ENCODE measurements around the gene DERL3.

The DERL3 gene

GRCh38 chr22:23837911-23838680, 710 bp downstream of the DERL3 start:
- no peak for DNase-seq (ENCODE audit: low read depth)
- H3K4me3 ChIP-seq (ENCODE audit: low read length): no peak overlapping the region

DNA sequence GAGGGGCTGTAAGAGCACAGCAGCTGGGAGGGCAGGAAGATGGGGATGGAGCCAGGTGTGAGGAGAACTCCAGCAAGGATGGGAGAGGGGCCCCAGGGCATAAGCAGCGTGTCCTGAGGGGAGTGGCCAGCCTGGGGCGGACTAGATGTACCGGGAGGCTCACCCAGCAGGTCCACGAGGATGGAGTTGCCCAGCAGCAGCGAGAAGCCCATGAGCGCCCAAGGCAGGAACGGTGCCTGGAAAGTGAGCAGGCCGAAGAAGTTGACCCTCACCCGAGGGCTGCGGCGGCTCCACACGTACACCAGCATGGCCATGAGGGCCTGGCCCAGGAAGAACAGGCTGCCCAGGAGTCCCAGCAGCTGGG, 1.3 kb downstream of the DERL3 start:
- no peak for TF ChIP-seq CTCF (conservative IDR thresholded peaks at IDR 0.05; ENCODE audit: low read length)
- DNase-seq (ENCODE audit: low read depth): no peak
- H3K4me3 ChIP-seq (ENCODE audit: low read length): no peak overlapping the region

More at GRCh38 chr22:23837911-23838680, 710 bp downstream of the DERL3 start:
- TF ChIP-seq CTCF (conservative IDR thresholded peaks at IDR 0.05; ENCODE audit: low read length): no peak

DNA sequence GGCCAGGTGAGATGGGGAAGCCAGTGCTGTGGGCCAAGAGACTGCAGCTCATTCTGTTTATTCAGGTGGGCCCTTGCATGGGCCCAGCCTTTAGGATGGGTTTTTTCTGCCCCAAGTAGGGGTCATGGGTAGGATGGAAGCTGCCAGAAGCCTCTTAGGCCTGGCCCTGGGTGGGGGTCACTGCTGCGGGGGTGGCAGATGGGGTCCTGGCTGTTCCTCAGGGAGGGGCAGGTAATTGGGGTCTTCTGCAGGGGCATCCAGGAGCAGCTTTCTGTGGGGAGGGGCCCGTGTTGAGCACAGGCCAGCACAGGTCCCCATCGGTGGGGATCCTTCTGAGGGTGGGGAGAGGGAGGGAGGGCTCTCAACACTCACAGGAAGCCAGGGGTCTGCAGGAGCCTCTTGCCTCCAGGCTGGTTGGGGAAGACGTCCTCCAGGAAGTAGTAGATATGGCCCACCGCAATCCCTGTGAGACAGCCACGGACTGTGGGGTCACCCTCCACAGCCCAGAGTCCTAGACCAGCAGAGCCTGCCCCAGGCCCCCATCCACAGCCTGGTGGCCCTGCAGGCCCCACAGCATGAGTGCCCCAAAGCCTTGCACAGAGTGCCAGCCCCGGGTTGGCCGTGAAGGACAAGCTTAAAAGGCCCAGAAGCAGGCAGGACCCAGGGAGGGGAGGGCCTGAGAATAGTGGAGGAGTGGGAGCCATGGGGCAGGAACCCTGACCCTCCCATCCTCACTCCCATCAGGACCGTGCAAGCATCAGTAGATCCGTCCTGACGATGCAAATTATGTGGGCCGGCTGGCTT, 1.9 kb downstream of the DERL3 start:
- no peak overlapping the region for H3K4me3 ChIP-seq (ENCODE audit: low read length)
- no peak for TF ChIP-seq CTCF (conservative IDR thresholded peaks at IDR 0.05; ENCODE audit: low read length)
- DNase-seq (ENCODE audit: low read depth): no peak

DNA sequence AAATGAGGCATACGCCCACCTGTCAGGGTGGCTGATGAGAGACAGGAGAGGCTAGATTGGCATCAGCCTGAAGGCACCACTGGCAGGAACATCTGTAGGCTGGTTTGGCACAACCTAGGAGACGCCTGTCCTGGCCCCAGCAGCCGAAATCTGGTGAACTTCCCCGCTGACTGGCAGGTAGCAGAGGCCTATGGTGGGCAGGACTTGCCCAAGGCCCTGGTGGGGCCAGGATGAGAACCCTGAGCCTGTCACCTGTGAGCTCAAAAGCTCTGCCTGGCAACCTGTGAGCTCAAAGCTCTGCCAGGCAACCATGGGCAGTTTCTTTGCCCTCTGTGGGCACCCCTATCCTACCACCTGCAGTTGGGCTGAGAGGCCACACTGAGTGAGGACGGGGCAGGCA, 2.5 kb downstream of the DERL3 start:
- DNase-seq (ENCODE audit: low read depth): no peak
- no peak for TF ChIP-seq CTCF (conservative IDR thresholded peaks at IDR 0.05; ENCODE audit: low read length)
- H3K4me3 ChIP-seq (ENCODE audit: low read length): no peak overlapping the region

- no peak for TF ChIP-seq CTCF (conservative IDR thresholded peaks at IDR 0.05; ENCODE audit: low read length)
- DNase-seq (ENCODE audit: low read depth): no peak
- H3K4me3 ChIP-seq (ENCODE audit: low read length): no peak overlapping the region
Observed at GRCh38 chr22:23835484-23836144, 3.2 kb downstream of the DERL3 start.

- H3K4me3 ChIP-seq (ENCODE audit: low read length): no peak overlapping the region
- no peak for DNase-seq (ENCODE audit: low read depth)
- TF ChIP-seq CTCF (conservative IDR thresholded peaks at IDR 0.05; ENCODE audit: low read length): no peak
Observed at GRCh38 chr22:23834793-23835483, 3.9 kb downstream of the DERL3 start.

Data from AG10803 (cell line).